Measurements from ENCODE around the gene DPP6.

Gene DPP6

DNA sequence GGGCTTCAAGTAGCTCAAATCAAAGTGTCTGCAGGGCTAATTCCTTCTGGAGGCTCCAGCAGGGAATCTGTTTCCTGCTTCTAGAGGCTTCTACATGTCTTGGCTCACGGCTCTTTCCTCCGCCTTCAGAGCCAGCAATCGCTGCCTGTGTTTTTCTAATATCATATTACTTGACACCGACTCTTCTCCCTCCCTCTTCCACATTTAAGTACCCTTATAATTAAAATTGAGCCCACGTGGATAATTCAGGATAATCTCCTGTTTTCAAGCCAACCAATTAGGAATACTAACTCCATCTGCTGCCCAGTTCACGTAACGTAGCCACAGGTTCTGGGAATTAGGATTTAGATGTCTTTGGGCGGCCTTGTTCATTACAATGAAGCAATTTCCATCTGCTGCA lies 372.2 kb downstream of the DPP6 start:
- TF ChIP-seq, protein P1, sequence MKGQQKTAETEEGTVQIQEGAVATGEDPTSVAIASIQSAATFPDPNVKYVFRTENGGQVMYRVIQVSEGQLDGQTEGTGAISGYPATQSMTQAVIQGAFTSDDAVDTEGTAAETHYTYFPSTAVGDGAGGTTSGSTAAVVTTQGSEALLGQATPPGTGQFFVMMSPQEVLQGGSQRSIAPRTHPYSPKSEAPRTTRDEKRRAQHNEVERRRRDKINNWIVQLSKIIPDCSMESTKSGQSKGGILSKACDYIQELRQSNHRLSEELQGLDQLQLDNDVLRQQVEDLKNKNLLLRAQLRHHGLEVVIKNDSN (IDR thresholded peaks at IDR 0.05), result no peak
- TF ChIP-seq CEBPB (IDR thresholded peaks at IDR 0.05) (no peak), FOXM1 (IDR thresholded peaks at IDR 0.05; ENCODE audit: borderline replicate concordance, low read depth) (no peak), TCF12 (IDR thresholded peaks at IDR 0.05; ENCODE audit: low read depth) (no peak), TEAD4 (IDR thresholded peaks at IDR 0.05) (no peak), YY1 (IDR thresholded peaks at IDR 0.05; ENCODE audit: low read depth) (no peak), ZBTB7A (IDR thresholded peaks at IDR 0.05; ENCODE audit: low read depth) (no peak), EP300 (IDR thresholded peaks at IDR 0.05; ENCODE audit: borderline replicate concordance) (no peak), TAF1 (IDR thresholded peaks at IDR 0.05; ENCODE audit: low read depth) (no peak), EGR1 (IDR thresholded peaks at IDR 0.05) (no peak), CREB1 (IDR thresholded peaks at IDR 0.05; ENCODE audit: low read depth) (no peak), NFIC (IDR thresholded peaks at IDR 0.05) (no peak), RAD21 (IDR thresholded peaks at IDR 0.05; ENCODE audit: low read depth) (no peak)
- TF ChIP-seq, protein P2, sequence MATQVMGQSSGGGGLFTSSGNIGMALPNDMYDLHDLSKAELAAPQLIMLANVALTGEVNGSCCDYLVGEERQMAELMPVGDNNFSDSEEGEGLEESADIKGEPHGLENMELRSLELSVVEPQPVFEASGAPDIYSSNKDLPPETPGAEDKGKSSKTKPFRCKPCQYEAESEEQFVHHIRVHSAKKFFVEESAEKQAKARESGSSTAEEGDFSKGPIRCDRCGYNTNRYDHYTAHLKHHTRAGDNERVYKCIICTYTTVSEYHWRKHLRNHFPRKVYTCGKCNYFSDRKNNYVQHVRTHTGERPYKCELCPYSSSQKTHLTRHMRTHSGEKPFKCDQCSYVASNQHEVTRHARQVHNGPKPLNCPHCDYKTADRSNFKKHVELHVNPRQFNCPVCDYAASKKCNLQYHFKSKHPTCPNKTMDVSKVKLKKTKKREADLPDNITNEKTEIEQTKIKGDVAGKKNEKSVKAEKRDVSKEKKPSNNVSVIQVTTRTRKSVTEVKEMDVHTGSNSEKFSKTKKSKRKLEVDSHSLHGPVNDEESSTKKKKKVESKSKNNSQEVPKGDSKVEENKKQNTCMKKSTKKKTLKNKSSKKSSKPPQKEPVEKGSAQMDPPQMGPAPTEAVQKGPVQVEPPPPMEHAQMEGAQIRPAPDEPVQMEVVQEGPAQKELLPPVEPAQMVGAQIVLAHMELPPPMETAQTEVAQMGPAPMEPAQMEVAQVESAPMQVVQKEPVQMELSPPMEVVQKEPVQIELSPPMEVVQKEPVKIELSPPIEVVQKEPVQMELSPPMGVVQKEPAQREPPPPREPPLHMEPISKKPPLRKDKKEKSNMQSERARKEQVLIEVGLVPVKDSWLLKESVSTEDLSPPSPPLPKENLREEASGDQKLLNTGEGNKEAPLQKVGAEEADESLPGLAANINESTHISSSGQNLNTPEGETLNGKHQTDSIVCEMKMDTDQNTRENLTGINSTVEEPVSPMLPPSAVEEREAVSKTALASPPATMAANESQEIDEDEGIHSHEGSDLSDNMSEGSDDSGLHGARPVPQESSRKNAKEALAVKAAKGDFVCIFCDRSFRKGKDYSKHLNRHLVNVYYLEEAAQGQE (IDR thresholded peaks at IDR 0.05; ENCODE audit: low read depth), result no peak
- TF ChIP-seq, protein P3, sequence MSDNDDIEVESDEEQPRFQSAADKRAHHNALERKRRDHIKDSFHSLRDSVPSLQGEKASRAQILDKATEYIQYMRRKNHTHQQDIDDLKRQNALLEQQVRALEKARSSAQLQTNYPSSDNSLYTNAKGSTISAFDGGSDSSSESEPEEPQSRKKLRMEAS (IDR thresholded peaks at IDR 0.05), result no peak

DNA sequence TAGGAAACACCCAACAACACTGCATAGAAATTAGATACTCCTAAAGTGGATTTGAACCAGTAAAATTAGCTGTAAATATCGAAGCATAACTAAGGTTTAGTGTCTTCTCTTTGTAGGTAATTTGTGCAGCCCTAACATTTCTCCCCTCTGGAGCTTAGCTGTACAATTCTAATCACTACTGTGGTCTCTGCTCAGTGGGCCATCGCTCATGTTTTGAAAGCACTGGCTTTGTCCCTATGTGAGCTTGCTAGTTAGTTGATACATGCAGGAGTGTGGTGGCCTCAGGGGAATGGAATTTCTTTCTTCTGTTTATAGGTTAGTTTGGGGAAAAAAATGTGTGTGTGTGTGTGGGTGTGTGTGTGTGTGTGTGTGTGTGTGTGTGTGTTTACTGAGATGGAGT lies 373.1 kb downstream of the DPP6 start:
- TF ChIP-seq NFIC (IDR thresholded peaks at IDR 0.05), result no peak
- TF ChIP-seq TCF12 (IDR thresholded peaks at IDR 0.05; ENCODE audit: low read depth), result no peak
- no peak for TF ChIP-seq RAD21 (IDR thresholded peaks at IDR 0.05; ENCODE audit: low read depth)
- TF ChIP-seq, protein P2 (IDR thresholded peaks at IDR 0.05; ENCODE audit: low read depth), result no peak
- no peak for TF ChIP-seq TEAD4 (IDR thresholded peaks at IDR 0.05)
- TF ChIP-seq CEBPB (IDR thresholded peaks at IDR 0.05), result no peak
- TF ChIP-seq EP300 (IDR thresholded peaks at IDR 0.05; ENCODE audit: borderline replicate concordance), result no peak
- TF ChIP-seq, protein P3 (IDR thresholded peaks at IDR 0.05), result no peak
- TF ChIP-seq FOXM1 (IDR thresholded peaks at IDR 0.05; ENCODE audit: borderline replicate concordance, low read depth), result no peak
- no peak for TF ChIP-seq CREB1 (IDR thresholded peaks at IDR 0.05; ENCODE audit: low read depth)
- no peak for TF ChIP-seq TAF1 (IDR thresholded peaks at IDR 0.05; ENCODE audit: low read depth)
- TF ChIP-seq, protein P1 (IDR thresholded peaks at IDR 0.05), result no peak
- no peak for TF ChIP-seq ZBTB7A (IDR thresholded peaks at IDR 0.05; ENCODE audit: low read depth)
- no peak for TF ChIP-seq EGR1 (IDR thresholded peaks at IDR 0.05)
- TF ChIP-seq YY1 (IDR thresholded peaks at IDR 0.05; ENCODE audit: low read depth), result no peak

DNA sequence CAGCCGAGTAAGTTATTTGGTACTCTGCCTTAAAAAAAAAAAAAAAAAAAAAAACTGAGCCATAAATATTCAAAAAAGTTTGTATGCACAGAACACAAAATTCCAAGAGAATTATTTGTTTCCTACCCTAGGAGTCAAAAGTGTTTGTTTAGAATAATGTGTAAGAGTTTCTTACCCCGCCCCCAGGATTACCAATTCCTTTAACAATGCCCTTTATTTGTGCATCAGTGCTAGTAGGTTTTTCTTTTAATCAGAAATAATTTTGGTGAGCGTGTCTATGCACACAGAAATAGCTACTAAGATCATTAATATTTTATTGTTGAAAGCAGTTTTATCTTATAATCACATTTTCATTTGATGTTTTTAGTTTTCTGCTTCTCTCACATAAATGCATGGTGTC lies 374.6 kb downstream of the DPP6 start:
- TF ChIP-seq YY1 (IDR thresholded peaks at IDR 0.05; ENCODE audit: low read depth) (no peak), RAD21 (IDR thresholded peaks at IDR 0.05; ENCODE audit: low read depth) (no peak), TCF12 (IDR thresholded peaks at IDR 0.05; ENCODE audit: low read depth) (no peak), NFIC (IDR thresholded peaks at IDR 0.05) (no peak), TAF1 (IDR thresholded peaks at IDR 0.05; ENCODE audit: low read depth) (no peak), CREB1 (IDR thresholded peaks at IDR 0.05; ENCODE audit: low read depth) (no peak), TEAD4 (IDR thresholded peaks at IDR 0.05) (no peak), CEBPB (IDR thresholded peaks at IDR 0.05) (no peak), EGR1 (IDR thresholded peaks at IDR 0.05) (no peak), ZBTB7A (IDR thresholded peaks at IDR 0.05; ENCODE audit: low read depth) (no peak), EP300 (IDR thresholded peaks at IDR 0.05; ENCODE audit: borderline replicate concordance) (no peak)
- TF ChIP-seq, protein P1 (IDR thresholded peaks at IDR 0.05), result no peak
- TF ChIP-seq, protein P2 (IDR thresholded peaks at IDR 0.05; ENCODE audit: low read depth), result no peak
- TF ChIP-seq, protein P3 (IDR thresholded peaks at IDR 0.05), result no peak

All from Ishikawa (cell line).